MCF 10A (cell line): ENCODE measurements around the gene RPTOR. TPM values are rescaled to one million over a fixed set of nuclear protein-coding genes. Genes with fewer than 3 reads are reported as not detected.

Experiments used
- BruUV-seq: library from RNA; stranded (reverse); fragments of 400-500 nt; replicated peaks from 2 replicates; lab custom pipeline; 2021; lab: Mats Ljungman, UMichigan
- CTCF ChIA-PET: fragments of 300-600 bp; sonication (Branson Sonifier 250); formaldehyde crosslinking; extraction: SDS; loops from one replicate; lab custom pipeline; 2021; ENCODE audit warnings: antibody characterized with exemption, inconsistent platforms; lab: Yijun Ruan, JAX
- POLR2A ChIA-PET: fragments of 300-600, 350-650 bp; sonication (Branson Sonifier 250); formaldehyde crosslinking; extraction: SDS; loops from one replicate; lab custom pipeline; 2020; ENCODE audit warnings: antibody characterized with exemption, inconsistent platforms; lab: Yijun Ruan, JAX
- DNase-seq: peaks from one replicate; pipeline ENCODE4 v3.0.0-alpha.2; 2018; ENCODE audit not compliant: unreplicated experiment
- H3K27ac Mint-ChIP-seq: one replicate; pipeline ENCODE4 v1.8.0; 2022; ENCODE audit warnings: mild to moderate bottlenecking, low read depth, mixed read lengths; ENCODE audit not compliant: unreplicated experiment
- H3K27me3 Mint-ChIP-seq: one replicate; pipeline ENCODE4 v1.8.0; 2022; ENCODE audit warnings: mixed read lengths; ENCODE audit not compliant: insufficient read depth, unreplicated experiment
- H3K36me3 Mint-ChIP-seq: one replicate; pipeline ENCODE4 v1.8.0; 2022; ENCODE audit warnings: mild to moderate bottlenecking, moderate library complexity, mixed read lengths; ENCODE audit not compliant: insufficient read depth, unreplicated experiment
- H3K4me1 Mint-ChIP-seq: one replicate; pipeline ENCODE4 v1.8.0; 2022; ENCODE audit warnings: mixed read lengths; ENCODE audit not compliant: insufficient read depth, unreplicated experiment
- H3K4me3 Mint-ChIP-seq: one replicate; pipeline ENCODE4 v1.8.0; 2022; ENCODE audit warnings: mild to moderate bottlenecking, moderate library complexity, mixed read lengths; ENCODE audit not compliant: unreplicated experiment
- H3K9me3 Mint-ChIP-seq: one replicate; pipeline ENCODE4 v1.8.0; 2022; ENCODE audit warnings: mixed read lengths; ENCODE audit not compliant: unreplicated experiment
- intact Hi-C: fragments of 100-400 bp; cut with micrococcal nuclease; formaldehyde crosslinking; loops from 2 replicates; pipeline ENCODE4 v1.14.1; 2022
- total RNA-seq: library from RNA; stranded (reverse); gene quantifications from 2 replicates; pipeline ENCODE4 v1.2.3, GENCODE V29; 2022
- TF ChIP-seq, protein P1 (sequence below): fragments of 200-600 bp; IDR thresholded peaks from one replicate; pipeline ENCODE4 v1.8.0; 2022; ENCODE audit warnings: antibody characterized with exemption, mild to moderate bottlenecking; ENCODE audit not compliant: unreplicated experiment

RPTOR gene
- total RNA-seq, 1 experiment from 2014 or later: 41.3 TPM

DNA sequence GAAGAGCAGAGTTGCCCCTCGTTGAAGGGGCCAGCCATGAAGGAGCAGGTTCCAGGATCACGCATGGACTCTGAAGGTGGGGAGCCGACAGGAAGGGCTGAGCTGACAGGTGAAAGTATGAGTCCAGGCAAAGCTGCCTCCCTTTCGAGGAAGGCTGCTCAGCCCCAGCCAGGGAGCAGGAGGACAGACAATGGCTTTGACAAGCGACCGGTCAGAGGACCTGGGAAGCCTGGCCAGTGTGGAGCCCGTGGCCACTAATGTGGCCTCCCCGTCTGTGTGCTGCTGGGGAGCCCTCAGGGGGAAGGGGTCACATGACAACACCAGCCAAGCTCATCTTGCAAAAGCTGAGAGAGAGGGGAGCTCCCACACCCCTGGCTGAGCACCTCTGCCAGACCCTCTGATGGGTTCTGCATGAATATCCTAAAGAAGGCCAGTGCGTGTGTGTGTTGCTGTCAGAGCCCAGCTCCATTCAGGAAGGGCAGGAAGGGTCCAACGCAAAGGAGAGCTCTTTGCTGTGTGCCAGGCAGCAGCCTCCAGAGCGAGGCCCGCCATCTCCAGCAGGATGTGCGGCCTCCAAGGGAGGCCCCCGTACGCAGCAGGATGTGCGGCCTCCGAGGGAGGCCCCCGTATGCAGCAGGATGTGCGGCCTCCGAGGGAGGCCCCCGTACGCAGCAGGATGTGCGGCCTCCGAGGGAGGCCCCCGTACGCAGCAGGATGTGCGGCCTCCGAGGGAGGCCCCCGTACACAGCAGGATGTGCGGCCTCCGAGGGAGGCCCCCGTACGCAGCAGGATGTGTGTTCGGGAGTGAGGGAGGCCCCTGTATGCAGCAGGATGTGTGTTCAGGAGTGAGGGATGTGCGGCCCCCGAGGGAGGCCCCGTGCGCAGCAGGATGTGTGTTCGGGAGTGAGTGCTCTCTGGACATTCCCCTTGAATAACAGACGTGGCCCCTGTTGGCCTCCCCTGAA is 344.9 kb downstream of the RPTOR start:
- Mint-ChIP-seq H3K27ac (peak overlapping the region; percentile 59), H3K36me3 (peaks cover 40% of the 10 kb centered on the region), H3K27me3 (no peaks in the 10 kb centered on the region), H3K4me3 (peak overlapping the region; percentile 10), H3K4me1 (peaks cover 31% of the 10 kb centered on the region), H3K9me3 (no peaks in the 10 kb centered on the region)
- BruUV-seq: no TSS peak
- intact Hi-C loops: loop anchor here (5.0 to 10.0 kb wide), 2 partner anchors 32 to 465 kb away; no protein-coding TSS in a partner anchor
- TF ChIP-seq, protein P1, sequence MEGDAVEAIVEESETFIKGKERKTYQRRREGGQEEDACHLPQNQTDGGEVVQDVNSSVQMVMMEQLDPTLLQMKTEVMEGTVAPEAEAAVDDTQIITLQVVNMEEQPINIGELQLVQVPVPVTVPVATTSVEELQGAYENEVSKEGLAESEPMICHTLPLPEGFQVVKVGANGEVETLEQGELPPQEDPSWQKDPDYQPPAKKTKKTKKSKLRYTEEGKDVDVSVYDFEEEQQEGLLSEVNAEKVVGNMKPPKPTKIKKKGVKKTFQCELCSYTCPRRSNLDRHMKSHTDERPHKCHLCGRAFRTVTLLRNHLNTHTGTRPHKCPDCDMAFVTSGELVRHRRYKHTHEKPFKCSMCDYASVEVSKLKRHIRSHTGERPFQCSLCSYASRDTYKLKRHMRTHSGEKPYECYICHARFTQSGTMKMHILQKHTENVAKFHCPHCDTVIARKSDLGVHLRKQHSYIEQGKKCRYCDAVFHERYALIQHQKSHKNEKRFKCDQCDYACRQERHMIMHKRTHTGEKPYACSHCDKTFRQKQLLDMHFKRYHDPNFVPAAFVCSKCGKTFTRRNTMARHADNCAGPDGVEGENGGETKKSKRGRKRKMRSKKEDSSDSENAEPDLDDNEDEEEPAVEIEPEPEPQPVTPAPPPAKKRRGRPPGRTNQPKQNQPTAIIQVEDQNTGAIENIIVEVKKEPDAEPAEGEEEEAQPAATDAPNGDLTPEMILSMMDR: no peak
- POLR2A ChIA-PET: no interaction called here
- DNase-seq: no peak
- CTCF ChIA-PET: no interaction called here

DNA sequence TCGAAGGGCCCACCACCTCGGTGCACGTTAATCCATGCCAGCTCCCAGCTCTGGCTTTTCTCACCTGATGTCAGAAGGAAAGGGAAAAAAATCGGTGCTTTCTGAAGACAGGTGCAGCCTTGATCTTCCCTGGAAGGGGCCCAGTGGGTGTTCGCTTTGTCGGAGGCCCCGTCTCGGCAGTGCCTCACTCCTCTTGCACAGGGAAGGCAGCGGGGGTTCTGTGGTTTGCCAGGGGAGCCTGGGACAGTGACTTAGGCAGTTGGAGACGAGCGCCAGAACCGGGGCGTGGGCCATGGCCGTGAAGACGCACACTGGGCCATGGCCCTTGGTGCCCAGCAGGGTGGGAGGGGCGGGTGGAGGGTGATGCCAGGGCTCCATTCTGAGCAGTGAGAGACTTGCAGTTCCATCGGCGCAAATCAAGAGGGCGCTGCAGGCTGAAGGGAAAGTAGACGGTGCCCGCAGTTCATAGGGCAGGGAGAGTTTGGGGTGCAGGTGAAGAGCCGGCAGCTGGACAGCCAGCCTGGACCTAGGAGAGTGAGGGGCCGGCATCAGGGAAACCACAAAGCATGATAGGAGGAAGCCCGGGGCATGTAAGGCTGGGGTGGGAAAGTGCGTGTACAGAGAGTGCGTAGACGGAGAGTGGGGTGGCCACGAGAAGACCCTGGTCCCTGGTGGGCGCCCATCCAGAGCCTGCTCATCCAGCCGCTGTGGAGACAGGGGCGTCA is 345.7 kb downstream of the RPTOR start:
- Mint-ChIP-seq H3K9me3 (no peaks in the 10 kb centered on the region), H3K4me1 (peaks cover 31% of the 10 kb centered on the region), H3K4me3 (peak overlapping the region; percentile 62), H3K36me3 (peaks cover 45% of the 10 kb centered on the region), H3K27ac (peak overlapping the region; percentile 92), H3K27me3 (no peaks in the 10 kb centered on the region)
- CTCF ChIA-PET: interaction anchor here (0.6 to 0.7 kb wide), 2 partner anchors 135 to 885 kb away, joined by 3 to 4 read pairs; no protein-coding TSS in a partner anchor
- TF ChIP-seq, protein P1: no peak
- DNase-seq: no peak
- intact Hi-C loops: loop anchor here (5.0 to 10.0 kb wide), 2 partner anchors 33 to 466 kb away; no protein-coding TSS in a partner anchor
- BruUV-seq: no TSS peak
- POLR2A ChIA-PET: interaction anchor here (0.6 to 2.8 kb wide), 2 partner anchors 10 to 28 kb away, joined by 4 to 60 read pairs; no protein-coding TSS in a partner anchor

DNA sequence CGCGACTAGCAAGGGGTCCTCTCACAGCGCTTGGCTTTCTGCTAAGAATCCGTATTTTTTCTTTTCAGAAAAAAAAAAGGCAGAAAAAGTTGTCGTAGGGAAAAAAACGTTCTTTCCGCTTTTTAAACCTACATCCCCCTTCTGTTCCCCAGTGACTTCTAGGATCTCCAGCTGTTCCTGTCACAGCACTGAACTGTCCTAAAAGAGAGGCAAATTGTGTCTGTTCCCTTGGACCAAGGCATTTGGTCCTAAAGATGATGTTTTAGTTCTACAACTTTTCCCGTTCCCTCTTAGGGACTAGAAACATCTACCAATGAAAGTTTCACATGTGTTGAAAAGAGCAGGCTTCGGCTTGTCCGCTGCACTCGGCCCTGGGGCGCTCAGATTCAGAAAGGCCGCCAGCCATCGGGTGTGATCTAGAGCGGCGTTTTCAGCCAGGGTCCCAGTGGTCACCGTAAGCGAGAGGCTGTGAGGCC is 346.3 kb downstream of the RPTOR start:
- CTCF ChIA-PET: interaction anchor here (0.6 to 1.0 kb wide), 6 partner anchors 9 to 1049 kb away, joined by 3 to 4 read pairs (median 3); no protein-coding TSS in a partner anchor
- POLR2A ChIA-PET: interaction anchor here (0.6 to 2.8 kb wide), 4 partner anchors 9 to 436 kb away, joined by 4 to 60 read pairs (median 16); no protein-coding TSS in a partner anchor
- TF ChIP-seq, protein P1: no peak

More for the DNA sequence above, 346.3 kb downstream of the RPTOR start:
- no peaks in the 10 kb centered on the region for H3K9me3 Mint-ChIP-seq
- no peaks in the 10 kb centered on the region for H3K27me3 Mint-ChIP-seq
- peak overlapping the region; percentile 62 for H3K4me3 Mint-ChIP-seq
- no TSS peak for BruUV-seq
- peaks cover 45% of the 10 kb centered on the region for H3K36me3 Mint-ChIP-seq
- intact Hi-C loops: loop anchor here (5.0 to 10.0 kb wide), 2 partner anchors 34 to 466 kb away; no protein-coding TSS in a partner anchor
- H3K27ac Mint-ChIP-seq: peak overlapping the region; percentile 92
- DNase-seq: peak; percentile 65
- peaks cover 31% of the 10 kb centered on the region for H3K4me1 Mint-ChIP-seq
